ENCODE measurements around the gene SPATS1. TPM values are rescaled to one million over a fixed set of nuclear protein-coding genes. Genes with fewer than 3 reads are reported as not detected.

Gene SPATS1, protein sequence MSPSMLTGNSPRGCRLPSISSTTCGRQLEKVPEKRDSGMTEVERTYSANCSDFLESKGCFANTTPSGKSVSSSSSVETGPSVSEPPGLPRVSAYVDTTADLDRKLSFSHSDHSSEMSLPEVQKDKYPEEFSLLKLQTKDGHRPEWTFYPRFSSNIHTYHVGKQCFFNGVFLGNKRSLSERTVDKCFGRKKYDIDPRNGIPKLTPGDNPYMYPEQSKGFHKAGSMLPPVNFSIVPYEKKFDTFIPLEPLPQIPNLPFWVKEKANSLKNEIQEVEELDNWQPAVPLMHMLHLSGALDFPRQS
- not detected in 2 replicates for total RNA-seq

DNA sequence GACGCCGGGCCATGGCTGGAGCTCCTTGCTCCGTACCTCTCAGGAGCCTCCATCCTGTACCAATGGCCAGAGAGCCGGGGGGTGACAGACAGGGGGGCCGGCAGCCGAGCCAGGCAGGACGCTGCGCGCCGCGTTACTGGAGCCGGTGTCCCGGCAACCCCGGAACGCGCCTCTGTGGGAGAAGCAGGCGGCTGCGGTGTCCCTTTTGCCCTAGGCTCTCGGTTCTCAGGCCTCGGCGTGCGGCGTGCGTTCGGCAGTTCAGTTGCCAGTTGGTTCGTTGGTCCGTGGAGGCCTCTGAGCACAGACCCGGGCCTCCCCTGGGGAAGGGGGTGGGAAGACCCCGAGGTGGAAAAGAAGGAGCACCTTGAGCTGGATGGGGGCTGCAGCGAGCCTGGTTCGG lies at the start of gene SPATS1:
TSS of gene SPATS1 (plus strand) at position 162 of the 400 bp plus-strand sequence. CDS start 446 bp downstream, outside the sequence.

DNA sequence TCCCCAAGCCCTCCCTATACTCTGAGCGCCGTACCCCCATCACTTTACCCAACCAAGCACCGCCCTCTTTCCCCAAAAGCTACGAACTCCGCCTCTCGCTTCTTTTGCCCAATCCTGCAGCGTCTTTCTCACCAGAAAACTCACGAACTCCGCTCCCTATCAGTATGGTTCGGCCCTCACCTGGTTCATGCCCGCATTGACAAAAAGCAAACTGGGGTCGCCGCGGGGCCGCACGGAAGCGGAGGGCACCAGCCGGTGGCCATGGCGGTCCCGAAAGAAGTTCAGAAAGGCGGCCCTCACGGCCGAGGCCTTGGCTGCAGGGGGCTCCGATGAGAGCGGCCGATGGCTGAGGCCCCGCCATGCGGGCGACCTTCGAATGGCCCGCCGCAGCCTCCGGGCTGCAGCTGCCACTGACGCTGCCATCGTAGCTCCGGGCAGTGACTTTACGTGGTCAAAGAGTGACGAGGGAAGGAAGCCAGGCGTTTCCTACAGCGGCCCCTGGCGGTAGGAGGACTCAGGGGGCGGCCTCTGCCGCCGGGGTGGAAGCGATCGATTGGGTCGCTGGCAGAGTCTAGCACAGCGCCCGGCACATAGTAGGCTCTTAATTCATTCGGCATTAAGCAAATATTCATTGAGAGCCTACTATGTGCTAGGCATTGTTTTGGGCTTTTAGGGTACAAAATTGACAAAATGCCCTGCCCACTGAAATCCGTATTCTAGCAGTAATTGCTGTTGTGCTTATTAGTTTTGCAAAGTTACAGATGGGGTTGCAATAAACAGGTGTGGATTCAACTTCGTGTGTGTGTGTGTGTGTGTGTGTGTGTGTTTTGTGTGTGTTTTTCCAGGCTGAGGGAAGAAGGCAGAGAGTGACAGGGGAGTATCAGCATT lies 29.3 kb upstream of the SPATS1 start, which contains the start of gene AARS2:
TSS of gene AARS2 (minus strand) at position 447 of the 888 bp plus-strand sequence. CDS start at position 423, 24 bp downstream.

DNA sequence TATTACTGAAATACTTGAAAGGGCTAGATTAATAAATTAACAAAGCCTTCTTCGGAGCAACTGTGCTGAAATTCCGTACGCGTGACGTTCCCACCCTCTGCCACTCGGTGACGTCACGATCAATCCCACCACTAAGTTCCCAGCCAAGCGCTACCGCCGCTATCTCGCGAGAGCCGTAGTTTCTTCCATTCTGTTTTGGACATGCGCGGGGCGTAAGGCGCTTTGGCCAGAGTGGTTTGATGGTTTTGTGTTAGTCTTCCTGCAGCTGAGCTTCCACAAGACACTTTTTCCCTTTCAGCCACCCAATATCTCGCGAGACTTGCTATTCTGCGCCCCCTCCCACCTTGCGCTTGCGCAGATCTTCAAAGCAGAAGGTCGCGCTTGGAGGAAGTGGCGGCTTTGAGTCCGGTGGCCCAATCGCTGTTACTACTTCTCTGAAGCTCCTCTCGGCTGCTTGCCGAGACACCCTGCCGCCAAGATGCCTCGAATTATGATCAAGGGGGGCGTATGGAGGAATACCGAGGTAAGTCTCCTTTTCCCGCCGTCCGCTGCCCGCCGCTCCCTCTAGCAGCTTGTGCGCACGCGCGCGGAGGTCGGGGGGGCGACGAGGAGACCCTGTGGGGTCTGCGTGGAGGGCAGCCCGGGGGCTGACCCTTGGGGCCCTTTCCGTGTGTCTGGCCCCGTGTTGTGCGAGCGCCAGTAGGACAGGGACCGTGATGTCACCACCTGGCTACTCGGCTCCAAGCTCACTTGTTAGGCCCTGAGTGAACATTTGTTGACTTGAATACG lies 45.1 kb downstream of the SPATS1 start, which contains the start of gene CDC5L:
TSS of gene CDC5L (plus strand) at position 361 of the 789 bp plus-strand sequence. CDS start at position 479, 118 bp downstream.

Other genes with a start within 250 kb of the SPATS1 start
- gene MRPL14, start 215.2 kb upstream of the SPATS1 start, total RNA-seq: 30.6 and 34.5 TPM in 2 replicates
- gene TMEM63B, start 215.1 kb upstream of the SPATS1 start, total RNA-seq: 36.9 and 56.1 TPM in 2 replicates
- gene CAPN11, start 183.8 kb upstream of the SPATS1 start, total RNA-seq: not detected in 2 replicates
- 0.33 TPM in 1 of 2 replicates, not detected in the other for gene MYMX, start 125.7 kb upstream of the SPATS1 start, total RNA-seq
- 19.1 and 28.1 TPM in 2 replicates for gene SLC29A1, start 119.1 kb upstream of the SPATS1 start, total RNA-seq
- gene HSP90AB1, start 95.5 kb upstream of the SPATS1 start, total RNA-seq: 525 and 552 TPM in 2 replicates
- 108 and 149 TPM in 2 replicates for gene SLC35B2, start 85.1 kb upstream of the SPATS1 start, total RNA-seq
- gene NFKBIE, start 77.1 kb upstream of the SPATS1 start, total RNA-seq: 2.7 and 3.5 TPM in 2 replicates
- gene TMEM151B, start 72.2 kb upstream of the SPATS1 start, total RNA-seq: not detected in 2 replicates
- 15.8 and 18.5 TPM in 2 replicates for gene AARS2, start 29.3 kb upstream of the SPATS1 start, total RNA-seq
- 16.1 and 19.6 TPM in 2 replicates for gene CDC5L, start 45.1 kb downstream of the SPATS1 start, total RNA-seq